OCI-LY1 (cell line): Measurements from ENCODE around the gene TGFBRAP1.

Experiments used
- EZH2 ChIP-seq: fragments of 200-600 bp; sonication (generic), shearing (Covaris generic); IDR thresholded peaks from 2 replicates; pipeline ENCODE4 v1.8.0; 2017; ENCODE audit warnings: borderline replicate concordance, mixed run types, mild to moderate bottlenecking, antibody characterized with exemption, low read length, moderate library complexity, mixed read lengths
- TF ChIP-seq, protein P1 (sequence below): fragments of 200-600 bp; sonication (generic), shearing (Covaris generic); IDR thresholded peaks from 2 replicates; pipeline ENCODE4 v1.5.1; 2017; ENCODE audit warnings: mild to moderate bottlenecking, antibody characterized with exemption, low read length, moderate library complexity, mixed read lengths

DNA sequence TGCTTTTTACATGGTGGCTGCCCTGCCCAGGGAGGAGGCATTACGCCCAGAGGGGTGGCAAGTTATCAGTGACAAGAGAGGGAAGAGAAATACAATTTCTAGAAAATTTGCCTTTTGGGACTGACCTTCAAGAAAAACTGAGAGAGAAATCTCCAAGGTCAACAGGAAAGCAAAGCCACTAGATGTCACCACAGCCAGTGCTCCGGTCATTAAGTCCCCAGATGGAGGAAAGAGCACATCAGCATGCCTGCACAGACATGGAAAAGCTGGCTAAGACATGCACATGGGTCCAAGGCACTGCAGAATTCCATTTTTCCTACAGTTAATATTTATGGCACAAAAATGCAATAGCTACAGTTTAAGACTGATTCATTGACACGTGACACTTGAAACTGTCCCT lies 48.3 kb upstream of the TGFBRAP1 start:
- TF ChIP-seq, protein P1, sequence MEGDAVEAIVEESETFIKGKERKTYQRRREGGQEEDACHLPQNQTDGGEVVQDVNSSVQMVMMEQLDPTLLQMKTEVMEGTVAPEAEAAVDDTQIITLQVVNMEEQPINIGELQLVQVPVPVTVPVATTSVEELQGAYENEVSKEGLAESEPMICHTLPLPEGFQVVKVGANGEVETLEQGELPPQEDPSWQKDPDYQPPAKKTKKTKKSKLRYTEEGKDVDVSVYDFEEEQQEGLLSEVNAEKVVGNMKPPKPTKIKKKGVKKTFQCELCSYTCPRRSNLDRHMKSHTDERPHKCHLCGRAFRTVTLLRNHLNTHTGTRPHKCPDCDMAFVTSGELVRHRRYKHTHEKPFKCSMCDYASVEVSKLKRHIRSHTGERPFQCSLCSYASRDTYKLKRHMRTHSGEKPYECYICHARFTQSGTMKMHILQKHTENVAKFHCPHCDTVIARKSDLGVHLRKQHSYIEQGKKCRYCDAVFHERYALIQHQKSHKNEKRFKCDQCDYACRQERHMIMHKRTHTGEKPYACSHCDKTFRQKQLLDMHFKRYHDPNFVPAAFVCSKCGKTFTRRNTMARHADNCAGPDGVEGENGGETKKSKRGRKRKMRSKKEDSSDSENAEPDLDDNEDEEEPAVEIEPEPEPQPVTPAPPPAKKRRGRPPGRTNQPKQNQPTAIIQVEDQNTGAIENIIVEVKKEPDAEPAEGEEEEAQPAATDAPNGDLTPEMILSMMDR = no peak
- no peak for TF ChIP-seq EZH2
